ENCODE measurements around the gene SLC34A3. TPM values are rescaled to one million over a fixed set of nuclear protein-coding genes. Genes with fewer than 3 reads are reported as not detected.

SLC34A3 gene
- total RNA-seq, 1 donor: not detected

- no peak overlapping the region for H2AFZ ChIP-seq (ENCODE audit: low read length)
- peaks cover 31% of the 10 kb centered on the region for H4K20me1 ChIP-seq (ENCODE audit: insufficient read depth, low read length)
- no peak overlapping the region for H3K27ac ChIP-seq (ENCODE audit: low read depth, low read length)
- H3K36me3 ChIP-seq (ENCODE audit: insufficient read depth, low read length): peaks cover 20% of the 10 kb centered on the region
- TF ChIP-seq, protein P1, sequence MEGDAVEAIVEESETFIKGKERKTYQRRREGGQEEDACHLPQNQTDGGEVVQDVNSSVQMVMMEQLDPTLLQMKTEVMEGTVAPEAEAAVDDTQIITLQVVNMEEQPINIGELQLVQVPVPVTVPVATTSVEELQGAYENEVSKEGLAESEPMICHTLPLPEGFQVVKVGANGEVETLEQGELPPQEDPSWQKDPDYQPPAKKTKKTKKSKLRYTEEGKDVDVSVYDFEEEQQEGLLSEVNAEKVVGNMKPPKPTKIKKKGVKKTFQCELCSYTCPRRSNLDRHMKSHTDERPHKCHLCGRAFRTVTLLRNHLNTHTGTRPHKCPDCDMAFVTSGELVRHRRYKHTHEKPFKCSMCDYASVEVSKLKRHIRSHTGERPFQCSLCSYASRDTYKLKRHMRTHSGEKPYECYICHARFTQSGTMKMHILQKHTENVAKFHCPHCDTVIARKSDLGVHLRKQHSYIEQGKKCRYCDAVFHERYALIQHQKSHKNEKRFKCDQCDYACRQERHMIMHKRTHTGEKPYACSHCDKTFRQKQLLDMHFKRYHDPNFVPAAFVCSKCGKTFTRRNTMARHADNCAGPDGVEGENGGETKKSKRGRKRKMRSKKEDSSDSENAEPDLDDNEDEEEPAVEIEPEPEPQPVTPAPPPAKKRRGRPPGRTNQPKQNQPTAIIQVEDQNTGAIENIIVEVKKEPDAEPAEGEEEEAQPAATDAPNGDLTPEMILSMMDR (IDR thresholded peaks at IDR 0.05; ENCODE audit: extremely low read depth, low read depth, low read length): no peak
- H3K79me2 ChIP-seq (ENCODE audit: insufficient read depth, low read length): peaks cover 23% of the 10 kb centered on the region
- H3K4me1 ChIP-seq (ENCODE audit: insufficient read depth, low read length): peaks cover 8% of the 10 kb centered on the region
- H3K4me3 ChIP-seq (ENCODE audit: insufficient read depth, low read length): no peak overlapping the region
- H3K27me3 ChIP-seq (ENCODE audit: insufficient read depth, low read length): peaks cover 5% of the 10 kb centered on the region
- H3K4me2 ChIP-seq (ENCODE audit: insufficient read depth, low read length): no peak overlapping the region
- peak; percentile 79 for DNase-seq (ENCODE audit: insufficient read length, low spot score, missing footprints)
- no peaks in the 10 kb centered on the region for H3K9me3 ChIP-seq (ENCODE audit: low read depth, low read length)
Measured at GRCh38 chr9:137245450-137246421, 15.0 kb downstream of the SLC34A3 start.

- Histone ChIP-seq H3K4me2 (ENCODE audit: insufficient read depth, low read length) (peak overlapping the region; percentile 32), H3K79me2 (ENCODE audit: insufficient read depth, low read length) (peaks cover 15% of the 10 kb centered on the region), H3K9me3 (ENCODE audit: low read depth, low read length) (no peaks in the 10 kb centered on the region), H3K27me3 (ENCODE audit: insufficient read depth, low read length) (peaks cover 5% of the 10 kb centered on the region), H2AFZ (ENCODE audit: low read length) (no peak overlapping the region), H3K27ac (ENCODE audit: low read depth, low read length) (no peak overlapping the region), H4K20me1 (ENCODE audit: insufficient read depth, low read length) (peaks cover 24% of the 10 kb centered on the region), H3K4me1 (ENCODE audit: insufficient read depth, low read length) (peaks cover 5% of the 10 kb centered on the region), H3K4me3 (ENCODE audit: insufficient read depth, low read length) (peak overlapping the region; percentile 37), H3K36me3 (ENCODE audit: insufficient read depth, low read length) (peaks cover 14% of the 10 kb centered on the region)
- peak; percentile 83 for DNase-seq (ENCODE audit: insufficient read length, low spot score, missing footprints)
- TF ChIP-seq, protein P1 (IDR thresholded peaks at IDR 0.05; ENCODE audit: extremely low read depth, low read depth, low read length): no peak
Measured at GRCh38 chr9:137247135-137247915, 16.6 kb downstream of the SLC34A3 start.

GRCh38 chr9:137247916-137248175 lies 17.1 kb downstream of the SLC34A3 start:
- Histone ChIP-seq H3K79me2 (ENCODE audit: insufficient read depth, low read length) (peaks cover 10% of the 10 kb centered on the region), H3K4me2 (ENCODE audit: insufficient read depth, low read length) (no peak overlapping the region), H3K9me3 (ENCODE audit: low read depth, low read length) (no peaks in the 10 kb centered on the region), H3K27me3 (ENCODE audit: insufficient read depth, low read length) (peaks cover 5% of the 10 kb centered on the region), H4K20me1 (ENCODE audit: insufficient read depth, low read length) (peaks cover 18% of the 10 kb centered on the region), H3K4me1 (ENCODE audit: insufficient read depth, low read length) (no peaks in the 10 kb centered on the region), H2AFZ (ENCODE audit: low read length) (no peak overlapping the region), H3K4me3 (ENCODE audit: insufficient read depth, low read length) (no peak overlapping the region), H3K36me3 (ENCODE audit: insufficient read depth, low read length) (peaks cover 9% of the 10 kb centered on the region), H3K27ac (ENCODE audit: low read depth, low read length) (no peak overlapping the region)
- TF ChIP-seq, protein P1 (IDR thresholded peaks at IDR 0.05; ENCODE audit: extremely low read depth, low read depth, low read length): no peak
- DNase-seq (ENCODE audit: insufficient read length, low spot score, missing footprints): peak; percentile 50
